ENCODE data around the gene ARHGEF7.

DNA sequence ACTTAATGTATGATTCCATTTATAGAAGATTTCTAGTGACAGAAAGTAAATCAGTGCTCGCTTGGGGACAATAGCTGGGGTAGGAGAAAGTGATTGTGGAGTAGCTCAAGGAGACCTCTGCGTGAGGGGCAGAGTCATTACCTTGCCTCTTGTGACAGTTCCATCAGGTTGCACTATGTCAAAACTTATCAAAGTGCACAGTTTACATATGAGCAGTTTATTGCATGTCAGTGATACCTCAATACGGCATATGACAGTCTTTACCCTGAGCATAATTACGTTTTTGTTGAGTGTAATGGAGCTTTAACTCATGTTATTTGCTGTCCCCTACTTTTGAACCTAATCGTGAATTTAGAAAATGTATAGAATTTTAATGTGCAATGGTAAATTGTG, 15.0 kb downstream of the ARHGEF7 start:
- TF ChIP-seq, protein P1, sequence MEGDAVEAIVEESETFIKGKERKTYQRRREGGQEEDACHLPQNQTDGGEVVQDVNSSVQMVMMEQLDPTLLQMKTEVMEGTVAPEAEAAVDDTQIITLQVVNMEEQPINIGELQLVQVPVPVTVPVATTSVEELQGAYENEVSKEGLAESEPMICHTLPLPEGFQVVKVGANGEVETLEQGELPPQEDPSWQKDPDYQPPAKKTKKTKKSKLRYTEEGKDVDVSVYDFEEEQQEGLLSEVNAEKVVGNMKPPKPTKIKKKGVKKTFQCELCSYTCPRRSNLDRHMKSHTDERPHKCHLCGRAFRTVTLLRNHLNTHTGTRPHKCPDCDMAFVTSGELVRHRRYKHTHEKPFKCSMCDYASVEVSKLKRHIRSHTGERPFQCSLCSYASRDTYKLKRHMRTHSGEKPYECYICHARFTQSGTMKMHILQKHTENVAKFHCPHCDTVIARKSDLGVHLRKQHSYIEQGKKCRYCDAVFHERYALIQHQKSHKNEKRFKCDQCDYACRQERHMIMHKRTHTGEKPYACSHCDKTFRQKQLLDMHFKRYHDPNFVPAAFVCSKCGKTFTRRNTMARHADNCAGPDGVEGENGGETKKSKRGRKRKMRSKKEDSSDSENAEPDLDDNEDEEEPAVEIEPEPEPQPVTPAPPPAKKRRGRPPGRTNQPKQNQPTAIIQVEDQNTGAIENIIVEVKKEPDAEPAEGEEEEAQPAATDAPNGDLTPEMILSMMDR (conservative IDR thresholded peaks at IDR 0.05; ENCODE audit: low read length), result no peak
- TF ChIP-seq EZH2phosphoT487 (IDR thresholded peaks at IDR 0.05; ENCODE audit: borderline replicate concordance), result no peak
